ENCODE results near the gene SSBP2. TPM values are rescaled to one million over a fixed set of nuclear protein-coding genes. Genes with fewer than 3 reads are reported as not detected.
A peak's percentile ranks its signal among the peaks of the same experiment; 100 is the strongest.

SSBP2 gene
- total and polyA plus RNA-seq, 4 donors = 36.2 to 92.0 (median 67.3) TPM

DNA sequence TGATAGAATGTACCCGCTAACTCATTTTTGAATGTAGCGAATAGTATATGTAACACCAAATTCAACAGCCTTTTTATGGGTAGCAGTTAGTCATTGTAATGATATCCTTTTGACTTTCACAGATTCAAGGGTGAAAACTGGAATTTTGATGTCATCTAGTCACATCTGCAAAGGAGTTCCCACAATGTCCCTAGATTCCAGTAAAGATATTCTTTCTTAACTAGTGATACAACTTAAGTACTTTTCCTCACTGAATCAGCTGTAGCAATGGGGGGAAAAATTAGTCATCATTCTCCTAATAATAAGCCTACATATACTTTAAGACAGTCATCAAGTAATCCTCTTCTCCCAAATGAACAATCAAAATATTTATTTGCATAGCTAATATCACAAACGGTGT lies 11.5 kb upstream of the SSBP2 start:
- H3K4me1 ChIP-seq (ENCODE audit: control insufficient read depth in 1 of 2, insufficient read depth in 2 of 2, low read length in 2 of 2) = no peaks in the 10 kb centered on the region
- DNase-seq (no peak), ATAC-seq (ENCODE audit: low FRiP score) (no peak)
- H3K27ac ChIP-seq (ENCODE audit: low read depth in 1 of 2, low read length in 2 of 2) = no peak overlapping the region
- H3K4me3 ChIP-seq (ENCODE audit: low read length in 2 of 2) = no peak overlapping the region
- no peaks in the 10 kb centered on the region for H3K36me3 ChIP-seq (ENCODE audit: control insufficient read depth in 1 of 2, insufficient read depth in 2 of 2, low read length in 1 of 2)
- H3K27me3 ChIP-seq (ENCODE audit: control insufficient read depth in 1 of 2, insufficient read depth in 2 of 2, low read length in 1 of 2) = no peaks in the 10 kb centered on the region
- H3K9me3 ChIP-seq (ENCODE audit: control insufficient read depth, low read length) = no peaks in the 10 kb centered on the region
- WGBS, 2 donors = 81 to 83% methylated on average over 3 of the region's 3 CpGs
- intact Hi-C loops (cut with DNase I) = no loop called here

DNA sequence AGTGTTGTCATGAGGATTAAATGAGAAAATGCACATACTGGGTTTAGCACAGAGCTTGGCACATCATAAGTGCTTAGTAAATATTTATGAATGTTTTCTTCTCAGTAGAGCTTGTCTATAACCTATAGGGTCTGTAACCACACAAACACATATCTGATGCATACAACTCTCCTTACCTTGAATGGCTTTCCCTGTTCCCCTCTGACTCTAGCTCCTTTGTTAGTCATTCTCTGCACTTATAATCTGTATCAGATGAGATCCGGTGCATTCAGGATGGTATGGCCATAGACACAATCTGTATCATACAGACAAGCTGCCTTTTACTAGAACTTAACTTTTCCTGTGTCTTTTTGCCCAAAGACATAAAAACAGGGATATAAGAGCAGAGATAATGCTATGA lies 11.1 kb upstream of the SSBP2 start:
- 91 to 94% methylated on average over 1 of the region's 1 CpG for WGBS, 2 donors
- Histone ChIP-seq H3K4me3 (ENCODE audit: low read length in 2 of 2) (no peak overlapping the region), H3K9me3 (ENCODE audit: control insufficient read depth, low read length) (no peaks in the 10 kb centered on the region), H3K36me3 (ENCODE audit: control insufficient read depth in 1 of 2, insufficient read depth in 2 of 2, low read length in 1 of 2) (no peaks in the 10 kb centered on the region), H3K4me1 (ENCODE audit: control insufficient read depth in 1 of 2, insufficient read depth in 2 of 2, low read length in 2 of 2) (no peaks in the 10 kb centered on the region), H3K27me3 (ENCODE audit: control insufficient read depth in 1 of 2, insufficient read depth in 2 of 2, low read length in 1 of 2) (no peaks in the 10 kb centered on the region), H3K27ac (ENCODE audit: low read depth in 1 of 2, low read length in 2 of 2) (no peak overlapping the region)
- DNase-seq (no peak), ATAC-seq (ENCODE audit: low FRiP score) (no peak)
- intact Hi-C loops (cut with DNase I) = no loop called here

GRCh38 chr5:81761270-81761669 lies 10.4 kb upstream of the SSBP2 start:
- ATAC-seq (ENCODE audit: low FRiP score) (no peak), DNase-seq (no peak)
- H3K27ac ChIP-seq (ENCODE audit: low read depth in 1 of 2, low read length in 2 of 2) = no peak overlapping the region
- intact Hi-C loops (cut with DNase I) = no loop called here
- H3K4me3 ChIP-seq (ENCODE audit: low read length in 2 of 2) = no peak overlapping the region
- no peaks in the 10 kb centered on the region for H3K27me3 ChIP-seq (ENCODE audit: control insufficient read depth in 1 of 2, insufficient read depth in 2 of 2, low read length in 1 of 2)
- H3K9me3 ChIP-seq (ENCODE audit: control insufficient read depth, low read length) = no peaks in the 10 kb centered on the region
- H3K4me1 ChIP-seq (ENCODE audit: control insufficient read depth in 1 of 2, insufficient read depth in 2 of 2, low read length in 2 of 2) = no peaks in the 10 kb centered on the region
- H3K36me3 ChIP-seq (ENCODE audit: control insufficient read depth in 1 of 2, insufficient read depth in 2 of 2, low read length in 1 of 2) = no peaks in the 10 kb centered on the region
- 65 to 67% methylated on average over 2 of the region's 2 CpGs for WGBS, 2 donors

DNA sequence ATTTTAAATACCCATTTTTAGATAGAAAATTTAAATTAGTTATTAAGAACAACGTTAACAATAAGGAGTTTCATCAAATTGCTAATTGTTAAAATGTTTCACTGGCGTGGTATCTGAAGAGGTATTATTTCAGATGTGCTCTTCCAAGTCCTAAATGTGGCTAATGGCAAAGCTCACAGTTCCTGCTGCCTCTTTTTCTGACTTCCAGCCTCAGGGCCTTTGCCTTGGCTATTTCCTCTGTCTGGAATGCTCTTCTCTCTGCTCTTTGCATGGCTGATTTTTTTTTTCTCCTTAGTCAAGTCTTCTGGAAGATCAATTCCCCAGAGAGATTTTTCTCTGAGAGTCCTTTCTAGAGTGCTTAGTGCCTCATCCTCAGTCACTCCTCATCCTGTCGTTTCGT lies 9.6 kb upstream of the SSBP2 start:
- Histone ChIP-seq H3K27ac (ENCODE audit: low read depth in 1 of 2, low read length in 2 of 2) (no peak overlapping the region), H3K36me3 (ENCODE audit: control insufficient read depth in 1 of 2, insufficient read depth in 2 of 2, low read length in 1 of 2) (no peaks in the 10 kb centered on the region), H3K4me1 (ENCODE audit: control insufficient read depth in 1 of 2, insufficient read depth in 2 of 2, low read length in 2 of 2) (no peaks in the 10 kb centered on the region), H3K9me3 (ENCODE audit: control insufficient read depth, low read length) (no peaks in the 10 kb centered on the region), H3K27me3 (ENCODE audit: control insufficient read depth in 1 of 2, insufficient read depth in 2 of 2, low read length in 1 of 2) (no peaks in the 10 kb centered on the region), H3K4me3 (ENCODE audit: low read length in 2 of 2) (no peak overlapping the region)
- DNase-seq = no peak
- WGBS, 2 donors = 74 to 80% methylated on average over 4 of the region's 4 CpGs
- no peak for ATAC-seq (ENCODE audit: low FRiP score)
- intact Hi-C loops (cut with DNase I) = no loop called here

DNA sequence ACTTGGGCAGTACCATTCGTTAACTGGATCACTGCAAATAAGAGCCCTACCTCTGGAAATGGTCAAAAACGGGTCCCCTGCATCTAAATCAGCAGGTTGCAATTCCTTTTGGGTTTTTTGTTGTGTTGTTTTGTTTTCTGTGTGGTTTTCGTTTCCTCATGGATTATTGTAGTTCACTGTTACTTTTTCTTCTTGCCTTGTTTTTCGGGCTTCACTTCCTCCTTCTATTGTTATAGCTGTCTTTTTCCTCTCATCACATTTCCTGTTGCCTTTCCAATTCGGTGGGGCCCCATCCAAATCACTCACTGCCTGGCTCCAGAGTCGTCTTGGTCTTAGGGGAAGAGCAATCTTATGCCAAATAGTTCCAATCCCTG lies 8.7 kb upstream of the SSBP2 start:
- DNase-seq (no peak), ATAC-seq (ENCODE audit: low FRiP score) (no peak)
- Histone ChIP-seq H3K9me3 (ENCODE audit: control insufficient read depth, low read length) (no peaks in the 10 kb centered on the region), H3K4me1 (ENCODE audit: control insufficient read depth in 1 of 2, insufficient read depth in 2 of 2, low read length in 2 of 2) (no peaks in the 10 kb centered on the region), H3K27me3 (ENCODE audit: control insufficient read depth in 1 of 2, insufficient read depth in 2 of 2, low read length in 1 of 2) (no peaks in the 10 kb centered on the region), H3K36me3 (ENCODE audit: control insufficient read depth in 1 of 2, insufficient read depth in 2 of 2, low read length in 1 of 2) (no peaks in the 10 kb centered on the region), H3K27ac (ENCODE audit: low read depth in 1 of 2, low read length in 2 of 2) (no peak overlapping the region), H3K4me3 (ENCODE audit: low read length in 2 of 2) (no peak overlapping the region)
- WGBS, 2 donors = 73% methylated on average over 6 of the region's 6 CpGs
- intact Hi-C loops (cut with DNase I) = loop anchor here (10.0 kb wide), 3 partner anchors 215 to 525 kb away; partner anchors contain the start of genes ATG10 (in 1 of the 2) and CKMT2 (in 1 of the 2)

GRCh38 chr5:81757404-81757803 lies 6.5 kb upstream of the SSBP2 start:
- no peaks in the 10 kb centered on the region for H3K27me3 ChIP-seq (ENCODE audit: control insufficient read depth in 1 of 2, insufficient read depth in 2 of 2, low read length in 1 of 2)
- no peak for DNase-seq
- 79 to 95% methylated on average over 1 of the region's 1 CpG for WGBS, 2 donors
- H3K36me3 ChIP-seq (ENCODE audit: control insufficient read depth in 1 of 2, insufficient read depth in 2 of 2, low read length in 1 of 2) = no peaks in the 10 kb centered on the region
- intact Hi-C loops (cut with DNase I) = loop anchor here (10.0 kb wide), 3 partner anchors 217 to 523 kb away; partner anchors contain the start of genes ATG10 (in 1 of the 2) and CKMT2 (in 1 of the 2)
- H3K9me3 ChIP-seq (ENCODE audit: control insufficient read depth, low read length) = no peaks in the 10 kb centered on the region
- no peak for ATAC-seq (ENCODE audit: low FRiP score)
- no peak overlapping the region for H3K4me3 ChIP-seq (ENCODE audit: low read length in 2 of 2)
- no peak overlapping the region for H3K27ac ChIP-seq (ENCODE audit: low read depth in 1 of 2, low read length in 2 of 2)
- no peaks in the 10 kb centered on the region for H3K4me1 ChIP-seq (ENCODE audit: control insufficient read depth in 1 of 2, insufficient read depth in 2 of 2, low read length in 2 of 2)

DNA sequence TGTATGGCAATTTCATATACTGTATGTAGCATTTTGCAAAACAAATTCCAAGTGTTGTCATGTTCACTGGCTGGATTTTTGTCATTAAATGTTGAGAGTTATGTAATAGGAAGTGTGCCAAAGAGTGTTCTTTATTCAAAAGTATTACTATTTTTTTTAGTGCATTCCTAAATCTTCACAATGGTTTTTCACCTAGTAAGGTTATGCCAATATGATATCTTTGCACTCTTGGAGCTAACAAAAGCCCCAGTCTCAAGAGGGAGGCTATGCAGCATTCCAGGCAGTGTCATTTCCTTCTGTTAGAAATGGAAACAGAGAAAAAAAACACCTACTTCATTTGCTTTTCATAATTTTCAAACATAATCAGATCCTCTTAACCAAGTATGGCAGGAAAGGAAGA lies 5.1 kb upstream of the SSBP2 start:
- DNase-seq (no peak), ATAC-seq (ENCODE audit: low FRiP score) (no peak)
- intact Hi-C loops (cut with DNase I) = loop anchor here (10.0 kb wide), 3 partner anchors 219 to 521 kb away; partner anchors contain the start of genes ATG10 (in 1 of the 2) and CKMT2 (in 1 of the 2)
- H3K36me3 ChIP-seq (ENCODE audit: control insufficient read depth in 1 of 2, insufficient read depth in 2 of 2, low read length in 1 of 2) = no peaks in the 10 kb centered on the region
- no peak overlapping the region for H3K4me3 ChIP-seq (ENCODE audit: low read length in 2 of 2)
- no peaks in the 10 kb centered on the region for H3K4me1 ChIP-seq (ENCODE audit: control insufficient read depth in 1 of 2, insufficient read depth in 2 of 2, low read length in 2 of 2)
- no peaks in the 10 kb centered on the region for H3K9me3 ChIP-seq (ENCODE audit: control insufficient read depth, low read length)
- H3K27me3 ChIP-seq (ENCODE audit: control insufficient read depth in 1 of 2, insufficient read depth in 2 of 2, low read length in 1 of 2) = no peaks in the 10 kb centered on the region
- peak overlapping the region in 1 of 2 donors; percentile 47 for H3K27ac ChIP-seq (ENCODE audit: low read depth in 1 of 2, low read length in 2 of 2)

DNA sequence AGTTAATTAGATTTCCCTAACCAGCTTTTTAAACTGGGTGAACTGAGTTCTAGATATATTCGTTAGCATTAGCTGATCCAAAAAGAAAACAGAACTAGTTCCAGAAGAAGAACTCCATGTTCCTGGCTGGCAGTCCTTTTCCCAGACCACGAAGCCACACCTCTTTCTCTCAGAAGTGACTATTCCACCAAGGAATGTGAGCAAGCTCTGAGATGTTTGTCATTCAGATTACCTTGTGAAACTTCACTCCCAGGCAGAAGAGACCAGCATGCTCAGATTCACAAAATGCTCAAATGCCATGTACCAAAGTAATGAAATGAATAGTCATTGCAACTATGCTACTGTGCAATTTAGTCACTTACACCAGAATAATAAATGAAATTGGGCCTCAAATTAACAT lies 4.4 kb upstream of the SSBP2 start:
- no peak overlapping the region for H3K4me3 ChIP-seq (ENCODE audit: low read length in 2 of 2)
- intact Hi-C loops (cut with DNase I) = loop anchor here (1.0 to 10.0 kb wide), 4 partner anchors 18 to 521 kb away; partner anchors contain the start of genes ATG10 (in 1 of the 2) and CKMT2 (in 1 of the 2)
- H3K27ac ChIP-seq (ENCODE audit: low read depth in 1 of 2, low read length in 2 of 2) = no peak overlapping the region
- H3K4me1 ChIP-seq (ENCODE audit: control insufficient read depth in 1 of 2, insufficient read depth in 2 of 2, low read length in 2 of 2) = no peaks in the 10 kb centered on the region
- WGBS, 2 donors = 0 to 6% methylated on average over 2 of the region's 2 CpGs
- no peaks in the 10 kb centered on the region for H3K36me3 ChIP-seq (ENCODE audit: control insufficient read depth in 1 of 2, insufficient read depth in 2 of 2, low read length in 1 of 2)
- H3K27me3 ChIP-seq (ENCODE audit: control insufficient read depth in 1 of 2, insufficient read depth in 2 of 2, low read length in 1 of 2) = no peaks in the 10 kb centered on the region
- ATAC-seq (ENCODE audit: low FRiP score) = no peak
- no peaks in the 10 kb centered on the region for H3K9me3 ChIP-seq (ENCODE audit: control insufficient read depth, low read length)
- peak in 1 of 2 donors; percentile 51 for DNase-seq

DNA sequence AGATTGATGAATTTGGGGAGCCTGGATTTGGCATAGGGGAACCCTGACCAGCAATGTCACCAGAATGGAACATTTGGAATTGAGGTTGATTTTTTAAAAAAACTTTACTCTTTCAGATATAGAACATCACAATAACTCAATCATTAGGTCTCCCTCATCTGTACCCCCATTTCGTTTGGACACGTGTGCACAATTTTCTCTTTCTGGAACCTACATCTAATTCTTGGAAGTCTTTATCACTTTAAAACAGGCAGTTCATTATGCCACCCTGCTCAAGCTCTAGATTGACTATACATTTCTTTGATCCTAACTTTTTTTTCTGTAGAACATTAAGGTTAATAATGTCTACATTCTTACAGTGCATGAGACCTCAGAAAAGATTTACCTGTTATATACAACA lies 3.7 kb upstream of the SSBP2 start:
- H3K4me1 ChIP-seq (ENCODE audit: control insufficient read depth in 1 of 2, insufficient read depth in 2 of 2, low read length in 2 of 2) = no peaks in the 10 kb centered on the region
- 61 to 68% methylated on average over 2 of the region's 2 CpGs for WGBS, 2 donors

More for the DNA sequence above, 3.7 kb upstream of the SSBP2 start:
- ATAC-seq (ENCODE audit: low FRiP score) (no peak), DNase-seq (no peak)
- Histone ChIP-seq H3K36me3 (ENCODE audit: control insufficient read depth in 1 of 2, insufficient read depth in 2 of 2, low read length in 1 of 2) (no peaks in the 10 kb centered on the region), H3K9me3 (ENCODE audit: control insufficient read depth, low read length) (no peaks in the 10 kb centered on the region), H3K27me3 (ENCODE audit: control insufficient read depth in 1 of 2, insufficient read depth in 2 of 2, low read length in 1 of 2) (no peaks in the 10 kb centered on the region), H3K4me3 (ENCODE audit: low read length in 2 of 2) (no peak overlapping the region), H3K27ac (ENCODE audit: low read depth in 1 of 2, low read length in 2 of 2) (no peak overlapping the region)
- intact Hi-C loops (cut with DNase I) = loop anchor here (1.0 to 10.0 kb wide), 6 partner anchors 19 to 520 kb away; partner anchors contain the start of genes ATG10 (in 2 of the 2) and CKMT2 (in 1 of the 2)
